Endodermal cell (in vitro differentiated cells): ENCODE data around the gene CD151. TPM values are rescaled to one million over a fixed set of nuclear protein-coding genes. Genes with fewer than 3 reads are reported as not detected.

Experiments
- DNase-seq: peaks from one replicate; pipeline ENCODE4 v3.0.0-alpha.2; 2017
- H3K27ac ChIP-seq: 2 replicates; pipeline ENCODE4 v1.5.1; 2013; ENCODE audit warnings: mild to moderate bottlenecking, low read depth, low read length, moderate library complexity
- H3K27me3 ChIP-seq: 2 replicates; pipeline ENCODE4 v1.6.1; 2013; ENCODE audit warnings: mild to moderate bottlenecking, low read length, moderate library complexity; ENCODE audit not compliant: insufficient read depth, control insufficient read depth, poor library complexity, severe bottlenecking
- H3K36me3 ChIP-seq: 2 replicates; pipeline ENCODE4 v1.7.0; 2013; ENCODE audit warnings: mild to moderate bottlenecking, low read length, moderate library complexity; ENCODE audit not compliant: control insufficient read depth, insufficient read depth
- H3K4me1 ChIP-seq: one replicate; pipeline ENCODE4 v1.7.0; 2013; ENCODE audit warnings: low read length; ENCODE audit not compliant: control insufficient read depth, insufficient read depth
- H3K4me3 ChIP-seq: 2 replicates; pipeline ENCODE4 v1.5.1; 2013; ENCODE audit warnings: mild to moderate bottlenecking, low read length, moderate library complexity
- H3K9ac ChIP-seq: 2 replicates; pipeline ENCODE4 v1.6.1; 2013; ENCODE audit warnings: mild to moderate bottlenecking, low read length, moderate library complexity; ENCODE audit not compliant: poor library complexity, severe bottlenecking; ENCODE audit errors: extremely low read depth
- H3K9me3 ChIP-seq: 2 replicates; pipeline ENCODE4 v1.6.1; 2013; ENCODE audit warnings: mild to moderate bottlenecking, low read length, moderate library complexity; ENCODE audit not compliant: control insufficient read depth
- H3K27ac Mint-ChIP-seq: 2 replicates; pipeline ENCODE4 v1.8.0; 2020; ENCODE audit warnings: mixed read lengths
- H3K27me3 Mint-ChIP-seq: 2 replicates; pipeline ENCODE4 v1.8.0; 2021; ENCODE audit warnings: mild to moderate bottlenecking, mixed read lengths; ENCODE audit not compliant: insufficient read depth
- H3K36me3 Mint-ChIP-seq: 2 replicates; pipeline ENCODE4 v1.8.0; 2020; ENCODE audit warnings: low read depth, mixed read lengths
- H3K4me1 Mint-ChIP-seq: 2 replicates; pipeline ENCODE4 v1.8.0; 2020; ENCODE audit warnings: mixed read lengths
- H3K4me3 Mint-ChIP-seq: 2 replicates; pipeline ENCODE4 v1.8.0; 2020; ENCODE audit warnings: mild to moderate bottlenecking, moderate library complexity, mixed read lengths
- H3K9me3 Mint-ChIP-seq: 2 replicates; pipeline ENCODE4 v1.8.0; 2020; ENCODE audit warnings: mild to moderate bottlenecking, mixed read lengths
- CTCF ChIP-seq: fragments of 200-600 bp; sonication (generic); conservative IDR thresholded peaks from 2 replicates; pipeline ENCODE4 v1.5.0; 2021; ENCODE audit warnings: antibody characterized with exemption, mild to moderate bottlenecking
- WGBS, 2 experiments: methylation state at CpG; one replicate each; pipeline versions ENCODE4 v1.1.5 to v1.1.7; 2013; ENCODE audit warnings: missing lambda C conversion rate in 2 of 2, mixed read lengths in 1 of 2; ENCODE audit not compliant: insufficient coverage in 1 of 2, insufficient read length in 1 of 2; 5-methylcytosine and 5-hydroxymethylcytosine counted together
- total RNA-seq, 2 donors: library from RNA; stranded (reverse); fragmentation: NEBNext Ultra II Directional in 1 of 2; extraction: Animal tissue kit (Norgen Biotek cat#: 25700) in 1 of 2; gene quantifications; 2 replicates in 1 of 2; 3 replicates in 1 of 2; pipeline ENCODE4 v1.2.1, GENCODE V29; 2021

The CD151 gene
- total RNA-seq, 2 donors from 2014 or later, result 139 to 165 TPM

- H3K4me3 ChIP-seq, result no peak overlapping the region
- no peaks in the 10 kb centered on the region for H3K27me3 Mint-ChIP-seq
- H3K36me3 ChIP-seq, result peaks cover 8% of the 10 kb centered on the region
- H3K27ac ChIP-seq, result no peak overlapping the region
- H3K4me1 ChIP-seq, result peaks cover 4% of the 10 kb centered on the region
- H3K27me3 ChIP-seq, result no peaks in the 10 kb centered on the region
- no peak overlapping the region for H3K27ac Mint-ChIP-seq
- H3K9me3 ChIP-seq, result no peaks in the 10 kb centered on the region
- H3K4me3 Mint-ChIP-seq, result no peak overlapping the region
- WGBS, 2 experiments, result 90 to 95% methylated on average over 12 to 36 of the region's 38 CpGs
- no peak for DNase-seq
- H3K36me3 Mint-ChIP-seq, result peaks cover 10% of the 10 kb centered on the region
- no peak for TF ChIP-seq CTCF
- H3K9me3 Mint-ChIP-seq, result no peaks in the 10 kb centered on the region
- peaks cover 4% of the 10 kb centered on the region for H3K4me1 Mint-ChIP-seq
- H3K9ac ChIP-seq, result no peak overlapping the region
Measured at GRCh38 chr11:794766-795633, 37.8 kb upstream of the CD151 start.

DNA sequence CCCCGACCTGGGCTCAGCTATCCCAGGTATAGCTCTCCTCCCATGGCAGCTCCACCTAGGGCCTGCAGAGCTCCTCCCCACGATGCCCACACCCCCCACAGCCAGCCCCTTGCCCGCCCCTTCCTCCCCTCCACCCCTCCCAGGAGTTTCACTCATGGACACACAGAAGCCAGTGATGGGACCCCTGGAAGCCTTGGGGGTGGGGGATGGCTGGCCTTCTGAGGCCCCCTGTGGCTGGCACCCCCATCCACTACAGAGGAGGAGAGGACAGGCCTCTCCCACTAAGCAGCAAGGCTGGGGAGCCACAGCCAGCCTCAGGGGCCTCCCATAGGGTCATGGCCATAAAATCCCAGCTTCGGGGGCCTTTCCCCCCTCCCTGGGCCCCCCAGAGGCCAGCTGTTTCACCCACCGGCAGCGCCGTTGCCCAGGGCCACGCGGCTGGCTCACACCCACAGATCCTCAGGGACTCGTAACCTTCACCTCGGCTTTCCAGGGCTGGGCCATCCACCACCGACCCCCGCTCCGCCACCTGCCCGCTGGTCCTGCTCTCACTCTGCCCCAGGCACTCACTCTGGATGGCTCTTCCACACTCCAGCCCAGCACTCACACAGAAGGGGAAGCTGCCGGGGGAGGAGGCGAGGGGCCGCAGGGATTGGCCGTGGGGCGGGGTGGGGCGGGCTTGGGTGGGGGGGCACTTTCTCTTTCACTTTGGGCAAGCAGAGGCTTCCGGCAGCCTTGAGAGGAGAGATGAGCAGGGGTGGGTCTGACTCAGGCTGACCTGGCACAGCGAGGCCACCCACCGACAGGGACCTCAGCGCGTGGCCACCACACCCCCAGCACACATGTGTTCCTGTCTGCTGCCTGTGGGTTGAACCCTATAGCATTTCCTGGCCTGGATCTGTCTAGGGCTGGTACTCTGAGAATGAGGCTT is 36.9 kb upstream of the CD151 start:
- DNase-seq, result peak; percentile 77
- H3K9me3 ChIP-seq, result no peaks in the 10 kb centered on the region
- peak overlapping the region; percentile 41 for H3K27ac ChIP-seq
- no peak for TF ChIP-seq CTCF
- Mint-ChIP-seq H3K27ac (no peak overlapping the region), H3K36me3 (peaks cover 13% of the 10 kb centered on the region), H3K4me3 (no peak overlapping the region), H3K27me3 (no peaks in the 10 kb centered on the region), H3K9me3 (no peaks in the 10 kb centered on the region), H3K4me1 (peaks cover 4% of the 10 kb centered on the region)
- no peaks in the 10 kb centered on the region for H3K27me3 ChIP-seq
- H3K4me3 ChIP-seq, result peak overlapping the region; percentile 87
- peaks cover 8% of the 10 kb centered on the region for H3K36me3 ChIP-seq
- peaks cover 4% of the 10 kb centered on the region for H3K4me1 ChIP-seq
- 73 to 75% methylated on average over 10 to 22 of the region's 26 CpGs for WGBS, 2 experiments
- no peak overlapping the region for H3K9ac ChIP-seq

DNA sequence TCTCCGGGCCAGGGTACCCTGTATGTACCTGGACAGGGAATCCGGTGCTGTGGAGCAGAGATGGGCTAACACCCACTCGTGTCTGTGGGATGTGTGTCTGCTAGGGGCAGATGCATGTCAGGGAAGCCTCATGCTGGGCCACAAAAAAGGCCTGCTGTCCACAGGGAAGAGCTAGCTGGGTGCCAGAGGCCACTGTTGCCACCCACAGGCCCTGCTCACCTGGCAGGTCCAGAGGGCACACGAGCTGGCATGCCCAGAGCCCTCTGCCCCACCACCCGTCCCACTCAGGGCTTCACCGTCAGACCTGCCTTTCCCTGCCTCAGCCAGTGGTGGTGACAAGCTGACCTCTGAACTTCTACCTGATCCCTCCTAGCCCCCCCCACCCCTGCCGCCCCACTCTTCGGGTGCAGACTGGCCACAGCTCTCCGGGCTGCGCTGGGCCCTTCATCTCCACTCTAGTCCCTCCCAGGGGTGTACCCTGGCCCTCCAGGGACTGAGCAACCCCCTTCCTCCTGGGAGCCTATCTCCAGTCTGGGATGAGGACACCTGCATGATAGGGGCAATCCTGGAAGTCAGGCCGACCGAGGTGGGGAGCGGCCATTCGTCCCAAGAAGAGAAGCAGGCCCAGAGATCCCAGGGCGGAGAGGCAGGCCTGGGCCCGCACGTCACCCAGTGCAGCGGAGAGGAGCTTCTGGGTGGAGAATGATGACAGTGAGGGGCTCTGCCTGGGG is 36.0 kb upstream of the CD151 start:
- Mint-ChIP-seq H3K27me3 (no peaks in the 10 kb centered on the region), H3K4me3 (peak overlapping the region; percentile 76), H3K27ac (peak overlapping the region; percentile 85), H3K4me1 (peaks cover 4% of the 10 kb centered on the region), H3K9me3 (no peaks in the 10 kb centered on the region), H3K36me3 (peaks cover 10% of the 10 kb centered on the region)
- no peaks in the 10 kb centered on the region for H3K27me3 ChIP-seq
- peaks cover 8% of the 10 kb centered on the region for H3K36me3 ChIP-seq
- no peak for TF ChIP-seq CTCF
- DNase-seq, result no peak
- no peaks in the 10 kb centered on the region for H3K9me3 ChIP-seq
- peak overlapping the region; percentile 87 for H3K4me3 ChIP-seq
- 44 to 59% methylated on average over 12 to 18 of the region's 18 CpGs for WGBS, 2 experiments
- H3K9ac ChIP-seq, result peak overlapping the region; percentile 74
- H3K4me1 ChIP-seq, result peaks cover 4% of the 10 kb centered on the region
- H3K27ac ChIP-seq, result peak overlapping the region; percentile 95
